ENCODE data around the gene CCNG1. TPM values are rescaled to one million over a fixed set of nuclear protein-coding genes. Genes with fewer than 3 reads are reported as not detected.

The CCNG1 gene
- total and polyA plus RNA-seq, 9 of the 15 experiments (the other 6 are each of a cell fraction or from before 2014, with no cell fraction given): 121 to 293 (median 245) TPM

DNA sequence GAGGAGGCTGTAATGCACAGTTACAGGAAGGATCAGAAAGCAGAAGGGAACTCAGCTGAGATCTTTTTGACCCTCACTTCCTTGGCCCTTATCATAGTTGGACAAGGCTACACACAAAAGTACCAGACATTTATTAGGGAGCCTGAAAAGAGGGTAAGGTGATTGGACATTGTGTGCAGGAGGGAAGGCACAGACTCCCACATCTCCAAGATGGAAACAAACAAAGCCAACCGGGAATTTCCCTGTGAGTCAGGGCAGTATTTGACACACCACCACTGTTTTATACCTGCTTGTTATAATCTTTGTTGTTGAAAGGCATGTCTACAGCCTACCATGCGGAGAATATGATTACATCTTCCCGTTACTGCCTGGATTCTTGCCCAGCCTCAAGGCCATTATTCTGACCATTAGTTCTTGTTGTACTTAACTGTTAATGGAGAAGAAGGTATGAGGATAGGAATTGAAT is 3.0 kb upstream of the CCNG1 start (continued):
- TF ChIP-seq CHD7 (IDR thresholded peaks at IDR 0.05; ENCODE audit: low read depth, low read length) (no peak), RBM25 (IDR thresholded peaks at IDR 0.05; ENCODE audit: low read depth, low read length, severe bottlenecking) (no peak), MTA3 (IDR thresholded peaks at IDR 0.05; ENCODE audit: borderline replicate concordance) (0 out of 2 replicates have a peak, but pooled peaks have one; percentile 76), STAG1 (CRISPR knock-in tag; IDR thresholded peaks at IDR 0.05; ENCODE audit: borderline replicate concordance) (no peak), RBFOX2 (IDR thresholded peaks at IDR 0.05; ENCODE audit: low read depth, low read length) (no peak), ZFP1 (CRISPR knock-in tag; IDR thresholded peaks at IDR 0.05) (no peak), TAF9B (IDR thresholded peaks at IDR 0.05; ENCODE audit: partially characterized antibody) (no peak), MCM5 (IDR thresholded peaks at IDR 0.05; ENCODE audit: low read depth) (no peak), ZNF592 (IDR thresholded peaks at IDR 0.05) (peak; percentile 62)
